Vagina (tissue), 2 donors: ENCODE data around the gene DNAH10.

Experiments used
- POLR2AphosphoS5 ChIP-seq, 2 donors: sonication (generic); formaldehyde crosslinking; IDR thresholded peaks; one replicate each; pipeline ENCODE4 v1.9.0; 2017; ENCODE audit warnings: antibody characterized with exemption in 2 of 2, mild to moderate bottlenecking in 2 of 2, low read depth in 1 of 2; ENCODE audit not compliant: insufficient read depth in 1 of 2
- TF ChIP-seq, protein P1 (sequence below), 3 experiments: fragments of 450-650 bp in 2 of 3; fragments of 200-600 bp in 1 of 3; sonication (generic) in 1 of 3; IDR thresholded peaks; one replicate each; pipeline ENCODE4 v1.5.1; 2017 to 2019; ENCODE audit warnings: antibody characterized with exemption in 3 of 3, mild to moderate bottlenecking in 2 of 3, moderate library complexity in 2 of 3

DNA sequence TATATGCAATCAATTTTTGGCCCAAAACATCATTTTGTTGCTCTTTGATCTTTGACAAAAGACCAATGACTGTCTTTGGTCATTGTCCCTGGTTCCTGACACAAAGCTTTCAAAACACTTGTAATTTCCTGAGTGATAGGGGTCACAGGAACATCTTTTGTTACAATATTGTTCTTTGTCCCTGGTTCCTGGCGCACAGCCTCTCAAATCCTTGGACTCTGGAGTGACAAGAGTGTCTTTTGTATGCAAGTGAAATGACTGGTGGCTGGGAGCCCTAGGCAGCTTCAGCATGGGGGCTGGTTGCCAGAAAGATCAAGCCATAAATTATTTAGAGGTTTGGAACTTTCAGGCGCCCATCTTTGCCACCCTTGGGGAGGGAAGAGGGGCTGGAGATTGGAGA is 53.9 kb downstream of the DNAH10 start:
- TF ChIP-seq, protein P1, sequence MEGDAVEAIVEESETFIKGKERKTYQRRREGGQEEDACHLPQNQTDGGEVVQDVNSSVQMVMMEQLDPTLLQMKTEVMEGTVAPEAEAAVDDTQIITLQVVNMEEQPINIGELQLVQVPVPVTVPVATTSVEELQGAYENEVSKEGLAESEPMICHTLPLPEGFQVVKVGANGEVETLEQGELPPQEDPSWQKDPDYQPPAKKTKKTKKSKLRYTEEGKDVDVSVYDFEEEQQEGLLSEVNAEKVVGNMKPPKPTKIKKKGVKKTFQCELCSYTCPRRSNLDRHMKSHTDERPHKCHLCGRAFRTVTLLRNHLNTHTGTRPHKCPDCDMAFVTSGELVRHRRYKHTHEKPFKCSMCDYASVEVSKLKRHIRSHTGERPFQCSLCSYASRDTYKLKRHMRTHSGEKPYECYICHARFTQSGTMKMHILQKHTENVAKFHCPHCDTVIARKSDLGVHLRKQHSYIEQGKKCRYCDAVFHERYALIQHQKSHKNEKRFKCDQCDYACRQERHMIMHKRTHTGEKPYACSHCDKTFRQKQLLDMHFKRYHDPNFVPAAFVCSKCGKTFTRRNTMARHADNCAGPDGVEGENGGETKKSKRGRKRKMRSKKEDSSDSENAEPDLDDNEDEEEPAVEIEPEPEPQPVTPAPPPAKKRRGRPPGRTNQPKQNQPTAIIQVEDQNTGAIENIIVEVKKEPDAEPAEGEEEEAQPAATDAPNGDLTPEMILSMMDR (IDR thresholded peaks at IDR 0.05) = no peak
- TF ChIP-seq POLR2AphosphoS5 (IDR thresholded peaks at IDR 0.05; ENCODE audit: insufficient read depth in 1 of 2, low read depth in 1 of 2) = no peak
